B cell (primary cell): Measurements from ENCODE around the gene COL4A5. TPM values are rescaled to one million over a fixed set of nuclear protein-coding genes. Genes with fewer than 3 reads are reported as not detected.

Source experiments
- ATAC-seq: fragments of 200-7000 bp; cut with Tn5 transposase; one replicate; pipeline ENCODE4 v1.10.0; 2021; ENCODE audit warnings: low read depth, mild to moderate bottlenecking, moderate number of reproducible peaks, moderate library complexity
- CTCF ChIA-PET: fragments of 350-600 bp; sonication (Branson Sonifier 250); formaldehyde crosslinking; loops from one replicate; lab custom pipeline; 2021; ENCODE audit warnings: antibody characterized with exemption, inconsistent platforms; lab: Charles Lee
- POLR2A ChIA-PET: fragments of 350-600 bp; sonication (Branson Sonifier 250); formaldehyde crosslinking; loops from one replicate; lab custom pipeline; 2021; ENCODE audit warnings: antibody characterized with exemption; lab: Charles Lee
- DNase-seq: peaks from one replicate; pipeline ENCODE4 v3.0.0; 2013
- H2AFZ ChIP-seq: 2 replicates; pipeline ENCODE4 v1.6.1; 2012; ENCODE audit warnings: mild to moderate bottlenecking, low read depth, low read length; ENCODE audit not compliant: insufficient read depth, poor library complexity, severe bottlenecking
- H3K27ac ChIP-seq, 2 donors: 1 replicate in 1 of 2; 2 replicates in 1 of 2; pipeline ENCODE4 v1.5.1; 2012 to 2013; ENCODE audit warnings: low read length in 2 of 2, mild to moderate bottlenecking in 2 of 2, moderate library complexity in 1 of 2
- H3K27me3 ChIP-seq, 4 experiments: fragments of 200-600 bp in 1 of 4; sonication (generic) in 1 of 4; replicated peaks in 1 of 4; 1 replicate in 2 of 4; 2 replicates in 2 of 4; pipeline versions ENCODE4 v1.6.1 to v1.7.0; 2013 to 2016; ENCODE audit warnings: low read length in 3 of 4, mild to moderate bottlenecking in 2 of 4, mixed read lengths in 1 of 4, moderate library complexity in 1 of 4; ENCODE audit not compliant: insufficient read depth in 4 of 4, control insufficient read depth in 3 of 4; ENCODE audit errors: control extremely low read depth in 1 of 4
- H3K36me3 ChIP-seq, 2 experiments: replicated peaks in 1 of 2; 1 replicate in 1 of 2; 2 replicates in 1 of 2; pipeline versions ENCODE4 v1.6.1 to v1.7.1; 2013; ENCODE audit warnings: low read length in 1 of 2; ENCODE audit not compliant: insufficient read depth in 2 of 2, control insufficient read depth in 1 of 2; ENCODE audit errors: control extremely low read depth in 1 of 2, extremely low read depth in 1 of 2
- H3K4me1 ChIP-seq, 2 donors: fragments of 200-600 bp in 1 of 2; sonication (generic) in 1 of 2; 1 replicate in 1 of 2; 2 replicates in 1 of 2; pipeline versions ENCODE4 v1.5.1 to v1.6.1; 2013 to 2017; ENCODE audit warnings: low read length in 2 of 2; ENCODE audit not compliant: control insufficient read depth in 2 of 2, insufficient read depth in 2 of 2
- H3K4me2 ChIP-seq: replicated peaks from 2 replicates; pipeline ENCODE3; 2012; ENCODE audit warnings: mild to moderate bottlenecking, low read depth, low read length; ENCODE audit not compliant: poor library complexity, severe bottlenecking
- H3K4me3 ChIP-seq, 5 experiments: fragments of 200-600 bp in 1 of 5; sonication (generic) in 1 of 5; 1 replicate in 3 of 5; 2 replicates in 2 of 5; pipeline versions ENCODE4 v1.5.1 to v1.7.0; 2011 to 2016; ENCODE audit warnings: low read length in 4 of 5, mild to moderate bottlenecking in 4 of 5, low read depth in 2 of 5, control low read depth in 1 of 5, moderate library complexity in 1 of 5; ENCODE audit not compliant: insufficient read depth in 1 of 5; ENCODE audit errors: control extremely low read depth in 1 of 5, extremely low read depth in 1 of 5
- H3K79me2 ChIP-seq: fragments of 200-600 bp; sonication (generic); one replicate; pipeline ENCODE4 v1.6.0; 2016; ENCODE audit warnings: low read length; ENCODE audit not compliant: control insufficient read depth, insufficient read depth
- H3K9ac ChIP-seq: fragments of 200-600 bp; sonication (generic); 2 replicates; pipeline ENCODE4 v1.6.1; 2017; ENCODE audit warnings: mild to moderate bottlenecking, low read length, moderate library complexity
- H3K9me3 ChIP-seq, 3 donors: one replicate each; pipeline versions ENCODE4 v1.6.1 to v1.7.1; 2013; ENCODE audit warnings: low read length in 2 of 3; ENCODE audit not compliant: control insufficient read depth in 2 of 3, insufficient read depth in 1 of 3; ENCODE audit errors: control extremely low read depth in 1 of 3
- H4K20me1 ChIP-seq: 2 replicates; pipeline ENCODE4 v1.6.0; 2012; ENCODE audit warnings: mild to moderate bottlenecking, low read length; ENCODE audit not compliant: insufficient read depth, control insufficient read depth, poor library complexity, severe bottlenecking
- H3K27ac Mint-ChIP-seq: one replicate; pipeline ENCODE4 v1.8.0; 2021; ENCODE audit warnings: mixed read lengths
- H3K27me3 Mint-ChIP-seq: one replicate; pipeline ENCODE4 v1.8.0; 2021; ENCODE audit warnings: mixed read lengths
- H3K4me1 Mint-ChIP-seq: one replicate; pipeline ENCODE4 v1.8.0; 2021; ENCODE audit warnings: mixed read lengths
- H3K4me3 Mint-ChIP-seq: one replicate; pipeline ENCODE4 v1.8.0; 2021; ENCODE audit warnings: mixed read lengths
- H3K9me3 Mint-ChIP-seq: one replicate; pipeline ENCODE4 v1.8.0; 2022; ENCODE audit warnings: mixed read lengths; ENCODE audit not compliant: insufficient read depth
- CTCF ChIP-seq: fragments of 200-600 bp; IDR thresholded peaks from one replicate; pipeline ENCODE4 v1.8.0; 2022; ENCODE audit warnings: antibody characterized with exemption, mild to moderate bottlenecking
- EZH2 ChIP-seq: IDR thresholded peaks from 2 replicates; pipeline ENCODE4 v1.6.1; 2012; ENCODE audit warnings: borderline replicate concordance, low read depth, mild to moderate bottlenecking, moderate library complexity, low read length; ENCODE audit not compliant: insufficient read depth, poor library complexity, severe bottlenecking
- WGBS: methylation state at CpG from one replicate; pipeline ENCODE4 v1.1.5; 2013; ENCODE audit warnings: missing lambda C conversion rate; ENCODE audit not compliant: insufficient coverage; 5-methylcytosine and 5-hydroxymethylcytosine counted together
- intact Hi-C: fragments of 100-400 bp; cut with micrococcal nuclease; formaldehyde crosslinking; loops from one replicate; pipeline ENCODE4 v1.10.0; 2022
- polyA plus RNA-seq: library from polyadenylated mRNA; depleted of rRNA; stranded (reverse); fragments of >200 nt; gene quantifications from 2 replicates; pipeline ENCODE4 v1.2.3, GENCODE V29; 2012
- total RNA-seq, 2 donors: library from RNA; stranded (reverse); fragments of 120-200 nt in 1 of 2; gene quantifications; 1 replicate in 1 of 2; 2 replicates in 1 of 2; pipeline versions ENCODE4 v1.2.3 to v1.2.4, GENCODE V29; 2013 to 2022

The COL4A5 gene
- total and polyA plus RNA-seq, 2 donors (not counting 1 experiment from before 2014, with no cell fraction given) = not detected

GRCh38 chrX:108671526-108671925, 231.9 kb downstream of the COL4A5 start:
- ATAC-seq = no peak
- no peak for DNase-seq
- ChIA-PET POLR2A (no interaction called here), CTCF (no interaction called here)
- intact Hi-C loops = no loop called here
- H3K4me3 Mint-ChIP-seq = no peak overlapping the region
- TF ChIP-seq CTCF (no peak), EZH2 (no peak)
- WGBS = no CpG with 5 or more reads among the region's 2 CpGs
- Histone ChIP-seq H3K4me2 (no peak overlapping the region), H3K4me3 (no peak overlapping the region), H3K27me3 (no peaks in the 10 kb centered on the region), H3K9me3 (no peaks in the 10 kb centered on the region), H3K36me3 (no peaks in the 10 kb centered on the region), H4K20me1 (no peaks in the 10 kb centered on the region), H3K4me1 (no peaks in the 10 kb centered on the region), H2AFZ (no peak overlapping the region), H3K79me2 (no peaks in the 10 kb centered on the region), H3K9ac (no peak overlapping the region), H3K27ac (no peak overlapping the region)
- no peaks in the 10 kb centered on the region for H3K9me3 Mint-ChIP-seq
- H3K27ac Mint-ChIP-seq = no peak overlapping the region
- H3K4me1 Mint-ChIP-seq = no peaks in the 10 kb centered on the region
- H3K27me3 Mint-ChIP-seq = no peaks in the 10 kb centered on the region

GRCh38 chrX:108696690-108697089, 257.1 kb downstream of the COL4A5 start:
- POLR2A ChIA-PET = no interaction called here

More at GRCh38 chrX:108696690-108697089, 257.1 kb downstream of the COL4A5 start:
- H3K27ac Mint-ChIP-seq = no peak overlapping the region
- Histone ChIP-seq H3K36me3 (no peaks in the 10 kb centered on the region), H3K27ac (no peak overlapping the region), H2AFZ (no peak overlapping the region), H3K4me3 (no peak overlapping the region), H3K27me3 (no peaks in the 10 kb centered on the region), H3K4me1 (no peaks in the 10 kb centered on the region), H3K9me3 (no peaks in the 10 kb centered on the region), H3K9ac (no peak overlapping the region), H3K79me2 (no peaks in the 10 kb centered on the region), H4K20me1 (no peaks in the 10 kb centered on the region), H3K4me2 (no peak overlapping the region)
- H3K4me1 Mint-ChIP-seq = no peaks in the 10 kb centered on the region
- no peak overlapping the region for H3K4me3 Mint-ChIP-seq
- no peaks in the 10 kb centered on the region for H3K27me3 Mint-ChIP-seq
- DNase-seq (no peak), ATAC-seq (no peak)
- intact Hi-C loops = no loop called here
- CTCF ChIA-PET = no interaction called here
- WGBS = no CpG with 5 or more reads among the region's 3 CpGs
- no peak for TF ChIP-seq EZH2
- no peaks in the 10 kb centered on the region for H3K9me3 Mint-ChIP-seq
